ENCODE measurements around the gene CLECL1. TPM values are rescaled to one million over a fixed set of nuclear protein-coding genes. Genes with fewer than 3 reads are reported as not detected.

Gene CLECL1
- total and polyA plus RNA-seq, 2 of the 13 experiments (the other 11 are each of a cell fraction or from before 2014, with no cell fraction given): not detected

GRCh38 chr12:9687228-9687627 lies 45.7 kb downstream of the CLECL1 start:
- no peaks in the 10 kb centered on the region for H3K9me3 ChIP-seq (ENCODE audit: low read length)
- CTCF ChIA-PET (ENCODE audit: low intra/inter-chr PET ratio, low total read pairs): no interaction called here
- ATAC-seq (no peak), DNase-seq (ENCODE audit: low spot score) (no peak), FAIRE-seq (no peak)
- H3K4me2 ChIP-seq (ENCODE audit: low read depth, low read length): no peak overlapping the region
- in situ Hi-C loops (cut with HindIII; ENCODE audit: extremely low pct_ligation_motif_present, low pct_unique_long_range_greater_than_20kb) (no loop called here), intact Hi-C loops (cut with micrococcal nuclease; ENCODE audit: unreplicated experiment) (no loop called here)
- BruUV-seq (replicated peaks): no TSS peak
- H3K79me2 ChIP-seq (ENCODE audit: insufficient read depth, low read length): no peaks in the 10 kb centered on the region
- peaks cover 0 to 1% of the 10 kb centered on the region in 2 experiments; a peak in 2 of 5 replicates for H3K36me3 ChIP-seq (replicated peaks in 1 of 2; ENCODE audit: control insufficient read depth in 1 of 2, insufficient read depth in 2 of 2, low read length in 2 of 2)
- H3K4me3 ChIP-seq (replicated peaks in 1 of 3; ENCODE audit: insufficient read depth in 1 of 3, low read depth in 2 of 3, low read length in 3 of 3): no peak overlapping the region
- no peak overlapping the region for H3K9ac ChIP-seq (ENCODE audit: insufficient read depth, low read depth, low read length)
- H3K4me1 ChIP-seq (ENCODE audit: insufficient read depth, low read length): no peaks in the 10 kb centered on the region
- 90% methylated on average over 1 of the region's 1 CpG for WGBS (ENCODE audit: low lambda C conversion rate)
- no peaks in the 10 kb centered on the region for H3K27me3 ChIP-seq (ENCODE audit: control insufficient read depth in 1 of 2, insufficient read depth in 2 of 2, low read length in 2 of 2)
- TF ChIP-seq AGO2 (optimal IDR thresholded peaks at IDR 0.05; ENCODE audit: low read depth, low read length) (no peak), ZBTB21 (CRISPR knock-in tag; IDR thresholded peaks at IDR 0.05) (no peak), KLF9 (CRISPR knock-in tag; IDR thresholded peaks at IDR 0.05; ENCODE audit: low read depth) (no peak), PCBP2 (optimal IDR thresholded peaks at IDR 0.05; ENCODE audit: low read depth, low read length, poor library complexity, severe bottlenecking) (no peak), ELF3 (CRISPR knock-in tag; IDR thresholded peaks at IDR 0.05) (no peak), ZNF264 (CRISPR knock-in tag; IDR thresholded peaks at IDR 0.05) (no peak)
- H3K27ac ChIP-seq (ENCODE audit: extremely low read length, insufficient read depth, low read length): no peak overlapping the region
- no peak overlapping the region for H2AFZ ChIP-seq (ENCODE audit: low read length)
- no peaks in the 10 kb centered on the region for H4K20me1 ChIP-seq (ENCODE audit: insufficient read depth, low read length)
- POLR2A ChIA-PET: no interaction called here

GRCh38 chr12:9685915-9686314 lies 47.0 kb downstream of the CLECL1 start:
- no peaks in the 10 kb centered on the region for H3K9me3 ChIP-seq (ENCODE audit: low read length)
- WGBS (ENCODE audit: low lambda C conversion rate): 88% methylated on average over 4 of the region's 4 CpGs
- H3K79me2 ChIP-seq (ENCODE audit: insufficient read depth, low read length): no peaks in the 10 kb centered on the region
- CTCF ChIA-PET (ENCODE audit: low intra/inter-chr PET ratio, low total read pairs): no interaction called here
- intact Hi-C loops (cut with micrococcal nuclease; ENCODE audit: unreplicated experiment) (no loop called here), in situ Hi-C loops (cut with HindIII; ENCODE audit: extremely low pct_ligation_motif_present, low pct_unique_long_range_greater_than_20kb) (no loop called here)
- no peak for DNase-seq (ENCODE audit: low spot score)
- H3K27me3 ChIP-seq (ENCODE audit: control insufficient read depth in 1 of 2, insufficient read depth in 2 of 2, low read length in 2 of 2): no peaks in the 10 kb centered on the region
- BruUV-seq (replicated peaks): no TSS peak
- no peaks in the 10 kb centered on the region for H3K4me1 ChIP-seq (ENCODE audit: insufficient read depth, low read length)
- no peak overlapping the region for H3K4me3 ChIP-seq (replicated peaks in 1 of 3; ENCODE audit: insufficient read depth in 1 of 3, low read depth in 2 of 3, low read length in 3 of 3)
- no peak overlapping the region for H3K9ac ChIP-seq (ENCODE audit: insufficient read depth, low read depth, low read length)
- POLR2A ChIA-PET: no interaction called here
- H3K27ac ChIP-seq (ENCODE audit: extremely low read length, insufficient read depth, low read length): no peak overlapping the region
- no peak for TF ChIP-seq ZNF597 (CRISPR knock-in tag; IDR thresholded peaks at IDR 0.05)
- TF ChIP-seq IRF1 (CRISPR knock-in tag; IDR thresholded peaks at IDR 0.05; ENCODE audit: low read depth): no peak
- no peak for TF ChIP-seq ZNF331 (CRISPR knock-in tag; IDR thresholded peaks at IDR 0.05)
- TF ChIP-seq EED (CRISPR knock-in tag; IDR thresholded peaks at IDR 0.05): no peak
- TF ChIP-seq ZNF10 (CRISPR knock-in tag; IDR thresholded peaks at IDR 0.05; ENCODE audit: borderline replicate concordance, low read depth): no peak
- no peak for TF ChIP-seq ZNF772 (CRISPR knock-in tag; IDR thresholded peaks at IDR 0.05)
- no peak for TF ChIP-seq MED8 (CRISPR knock-in tag; IDR thresholded peaks at IDR 0.05; ENCODE audit: insufficient replicate concordance)
- no peak for TF ChIP-seq PAX8 (CRISPR knock-in tag; IDR thresholded peaks at IDR 0.05; ENCODE audit: borderline replicate concordance)
- no peak for TF ChIP-seq GPBP1L1 (CRISPR knock-in tag; IDR thresholded peaks at IDR 0.05)
- no peak overlapping the region for H2AFZ ChIP-seq (ENCODE audit: low read length)
- H3K36me3 ChIP-seq (replicated peaks in 1 of 2; ENCODE audit: control insufficient read depth in 1 of 2, insufficient read depth in 2 of 2, low read length in 2 of 2): peaks cover 0 to 1% of the 10 kb centered on the region in 2 experiments; a peak in 2 of 5 replicates
- no peak for ATAC-seq
- no peak overlapping the region for H3K4me2 ChIP-seq (ENCODE audit: low read depth, low read length)
- no peaks in the 10 kb centered on the region for H4K20me1 ChIP-seq (ENCODE audit: insufficient read depth, low read length)
- FAIRE-seq: no peak

Measured in HepG2 (cell line).